Measurements from ENCODE around the gene NANOS2.

- TF ChIP-seq CTCF (IDR thresholded peaks at IDR 0.05) = no peak
- TF ChIP-seq POLR2A (IDR thresholded peaks at IDR 0.05) = no peak
These were observed 34.6 kb downstream of the NANOS2 start for GRCh38 chr19:45879971-45880370.

All from thyroid gland (tissue), 4 donors.